Activated CD4-positive, alpha-beta T cell treated with anti-CD3 and anti-CD28 coated beads for 48 hours (primary cell): Measurements from ENCODE around the gene GNPDA2.

Experiments
- DNase-seq: peaks from one replicate; pipeline ENCODE4 v3.0.0-alpha.2; 2020

Gene GNPDA2

DNA sequence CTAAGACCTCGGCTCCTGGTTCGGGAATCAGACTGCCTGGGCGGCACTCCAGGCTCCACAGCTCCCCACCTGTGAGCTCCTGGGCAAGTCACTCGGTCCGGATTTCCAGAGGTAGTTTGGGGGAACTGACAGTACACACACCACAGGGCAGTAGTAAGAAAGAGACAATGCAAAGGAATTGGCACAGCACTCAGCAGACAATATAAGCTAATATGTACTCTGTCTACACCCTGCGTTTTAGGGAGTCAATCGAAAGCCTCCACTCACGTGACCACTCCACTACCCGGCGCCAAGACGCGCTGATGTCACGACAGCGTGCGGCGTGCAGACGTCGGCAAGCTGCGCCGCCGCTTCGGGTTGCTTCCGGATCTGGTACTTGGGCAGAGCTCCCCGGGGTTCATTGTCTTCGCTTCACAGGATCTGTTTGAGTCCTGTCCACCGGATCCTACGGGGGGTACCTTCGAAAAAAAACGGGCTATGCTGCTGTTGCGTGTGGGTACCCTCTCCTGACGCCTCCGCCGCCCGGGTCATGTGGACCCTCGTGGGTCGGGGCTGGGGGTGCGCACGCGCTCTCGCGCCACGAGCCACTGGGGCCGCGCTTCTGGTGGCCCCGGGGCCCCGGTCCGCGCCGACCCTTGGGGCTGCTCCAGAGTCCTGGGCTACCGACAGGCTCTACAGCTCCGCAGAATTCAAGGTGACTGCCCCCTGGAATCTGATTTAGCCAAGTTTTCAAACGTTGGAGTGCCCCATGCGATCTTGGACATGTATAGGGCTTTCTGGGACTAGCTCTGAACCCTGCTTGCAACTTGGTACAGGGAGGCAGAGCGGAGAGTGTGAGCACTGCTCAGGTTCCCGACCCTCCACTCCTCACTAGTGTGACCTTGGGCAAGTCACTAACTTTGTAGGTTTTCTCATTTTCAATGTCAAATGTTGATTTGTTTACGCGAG, 48.0 kb downstream of the GNPDA2 start, which contains the start of gene GUF1:
Gene GUF1, plus strand, starts transcription at position 327 of the 948 bp plus-strand sequence. Its CDS starts 203 bp downstream, at position 530.
- peak; percentile 91 for DNase-seq

DNA sequence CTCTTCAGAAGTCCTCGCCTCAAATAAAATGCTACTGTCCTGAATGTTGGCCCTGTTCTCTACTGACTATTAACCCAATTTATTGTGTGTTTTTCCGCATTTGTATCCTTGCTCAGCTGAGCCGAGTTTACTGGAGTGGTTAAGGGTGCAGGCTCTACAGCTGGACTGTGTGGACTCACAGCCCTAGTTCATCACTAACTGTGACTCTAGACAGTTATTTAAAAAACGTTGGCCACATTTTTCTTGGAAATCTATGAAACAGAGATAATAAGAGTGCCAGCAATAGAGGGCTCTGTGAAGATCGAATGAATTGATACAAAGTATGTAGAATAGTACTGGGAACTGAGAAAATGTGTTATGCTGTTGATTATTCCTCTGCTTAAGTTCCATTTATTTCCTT, 51.0 kb downstream of the GNPDA2 start:
- DNase-seq: no peak

DNA sequence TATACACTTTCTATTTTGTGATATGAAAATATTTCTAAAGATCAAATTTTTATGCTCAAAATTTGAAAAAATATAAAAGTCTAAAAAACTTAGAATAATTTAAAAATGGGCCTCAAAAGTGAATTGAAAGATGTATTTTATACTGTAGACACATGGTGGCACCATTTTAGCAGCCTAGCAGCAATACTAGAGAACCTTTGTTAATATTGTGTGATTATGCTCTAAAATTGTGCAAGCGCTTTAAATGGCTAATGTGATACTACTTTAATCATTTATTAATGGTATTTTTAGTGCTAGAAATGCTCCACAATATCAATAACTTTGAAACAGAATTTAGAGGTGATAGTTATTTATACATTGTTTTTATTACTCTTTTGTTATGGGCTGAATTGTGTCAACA, 51.9 kb downstream of the GNPDA2 start:
- no peak for DNase-seq

DNA sequence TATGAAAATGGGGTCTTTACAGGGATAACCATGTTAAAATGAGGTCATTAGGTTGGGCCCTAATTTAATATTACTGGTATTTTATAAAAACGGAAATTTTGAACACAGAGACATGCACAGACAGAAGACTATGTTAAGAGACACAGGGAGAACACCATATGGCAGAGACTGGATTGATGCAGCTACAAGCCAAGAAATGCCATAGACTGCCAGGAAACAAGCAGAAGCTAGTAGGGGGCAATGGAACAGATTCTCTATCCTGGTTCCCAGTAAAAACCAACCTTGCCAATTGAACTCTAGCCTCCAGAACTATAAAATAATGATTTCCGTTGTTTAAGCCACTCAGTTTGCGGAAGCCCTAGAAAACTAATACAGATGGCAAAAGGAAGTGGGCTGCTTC, 54.7 kb downstream of the GNPDA2 start:
- no peak for DNase-seq

DNA sequence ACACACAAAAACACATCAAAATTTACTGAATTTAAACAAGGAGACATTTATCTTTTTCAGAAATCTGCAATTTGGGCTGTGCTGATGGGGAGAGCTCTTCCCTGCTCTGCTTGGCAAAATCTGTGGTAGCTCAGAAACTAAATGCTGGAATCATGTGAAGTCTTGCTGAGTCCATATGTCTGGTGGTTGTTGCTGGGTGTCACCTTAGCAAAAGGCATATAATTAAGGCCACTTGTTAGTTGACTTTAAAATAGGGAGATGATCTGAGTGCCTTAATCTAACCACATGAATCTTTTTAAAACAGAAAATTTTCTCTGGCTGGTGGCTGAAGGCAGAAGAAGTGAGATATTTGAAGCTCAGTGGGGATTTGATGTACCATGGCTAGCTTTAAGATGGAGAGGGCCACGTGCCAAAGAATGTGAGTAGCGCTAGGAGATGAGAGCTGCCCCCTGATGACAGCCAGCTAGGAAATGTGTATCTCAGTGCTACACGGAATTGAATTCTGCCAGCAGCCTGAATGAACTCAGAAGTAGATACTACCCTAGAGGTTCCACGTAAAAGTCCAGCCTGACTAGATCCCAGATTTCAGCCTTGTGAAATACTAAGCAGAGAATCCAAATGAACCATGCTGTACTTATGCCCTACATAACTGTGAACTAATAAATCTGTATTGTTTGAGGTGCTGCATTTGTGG, 55.7 kb downstream of the GNPDA2 start:
- DNase-seq: no peak

DNA sequence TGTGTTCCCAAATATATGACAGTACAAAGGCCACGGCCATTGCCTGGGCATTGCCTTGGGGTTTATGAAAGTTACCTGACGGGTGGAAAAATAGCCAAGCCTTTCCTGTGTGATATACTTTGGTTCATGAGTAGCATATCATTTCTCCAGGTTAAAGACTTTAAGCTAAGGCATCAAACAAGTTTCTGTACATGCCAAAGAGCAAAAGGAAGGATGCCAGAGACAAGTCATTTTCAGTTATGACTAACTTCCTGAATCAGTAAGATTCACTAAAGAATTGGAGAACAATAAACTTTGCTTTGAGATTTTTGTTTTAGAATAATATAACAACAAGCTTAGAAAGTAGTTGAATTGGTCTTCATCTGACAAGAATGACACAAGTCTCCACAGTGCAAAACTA, 57.8 kb downstream of the GNPDA2 start:
- no peak for DNase-seq

DNA sequence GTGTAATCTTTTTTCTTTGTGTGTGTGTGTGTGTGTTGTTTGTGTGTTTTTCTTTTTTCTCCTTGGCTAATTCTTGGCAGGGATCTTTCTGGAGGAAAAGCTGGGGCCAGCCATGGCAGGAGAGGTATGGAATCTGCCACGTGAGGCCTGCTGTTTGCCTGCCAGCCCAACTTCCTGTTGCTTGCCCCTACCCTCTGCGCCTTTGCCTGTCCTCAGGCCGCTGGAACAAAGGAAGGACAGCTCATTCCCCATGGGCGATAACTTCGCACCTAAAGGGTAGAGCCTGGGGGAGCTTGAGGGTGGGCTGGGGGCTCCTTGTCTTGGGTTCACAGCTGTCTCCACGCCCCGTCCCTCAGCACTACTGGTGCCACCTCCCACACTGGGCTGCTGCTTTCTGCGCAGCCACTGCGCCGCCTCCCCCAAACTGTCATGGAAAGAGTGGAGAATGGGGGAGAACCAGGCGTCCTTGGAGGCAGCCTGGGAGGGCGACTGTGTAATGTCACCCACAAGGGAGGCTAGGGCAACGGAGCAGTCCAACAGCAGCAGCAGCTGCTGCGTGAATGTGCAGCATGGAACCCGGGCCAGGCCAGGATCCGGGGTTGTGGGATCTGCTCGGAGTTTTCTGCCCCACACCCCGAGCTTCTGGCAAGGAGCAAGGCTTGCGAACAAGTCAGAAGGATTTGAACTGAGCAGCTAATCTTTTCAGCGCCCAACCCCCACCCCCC, 62.7 kb downstream of the GNPDA2 start:
- DNase-seq: no peak

DNA sequence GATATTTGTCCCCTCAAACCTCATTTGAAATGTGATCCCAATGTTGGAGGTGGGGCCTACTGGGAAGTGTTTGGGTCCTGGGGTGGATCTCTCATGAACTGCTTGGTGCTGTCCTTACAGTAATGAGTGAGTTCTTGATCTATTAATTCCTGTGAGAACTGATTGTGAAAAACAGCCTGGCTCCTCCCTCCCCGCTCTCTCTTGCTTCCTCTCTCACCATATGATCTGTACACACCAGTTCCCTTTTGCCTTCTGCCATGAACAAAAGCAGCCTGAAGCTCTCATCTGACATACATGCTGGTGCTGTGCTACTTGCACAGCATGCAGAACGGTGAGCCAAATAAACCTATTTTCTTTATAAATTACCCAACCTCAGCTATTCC, 63.7 kb downstream of the GNPDA2 start:
- no peak for DNase-seq

DNA sequence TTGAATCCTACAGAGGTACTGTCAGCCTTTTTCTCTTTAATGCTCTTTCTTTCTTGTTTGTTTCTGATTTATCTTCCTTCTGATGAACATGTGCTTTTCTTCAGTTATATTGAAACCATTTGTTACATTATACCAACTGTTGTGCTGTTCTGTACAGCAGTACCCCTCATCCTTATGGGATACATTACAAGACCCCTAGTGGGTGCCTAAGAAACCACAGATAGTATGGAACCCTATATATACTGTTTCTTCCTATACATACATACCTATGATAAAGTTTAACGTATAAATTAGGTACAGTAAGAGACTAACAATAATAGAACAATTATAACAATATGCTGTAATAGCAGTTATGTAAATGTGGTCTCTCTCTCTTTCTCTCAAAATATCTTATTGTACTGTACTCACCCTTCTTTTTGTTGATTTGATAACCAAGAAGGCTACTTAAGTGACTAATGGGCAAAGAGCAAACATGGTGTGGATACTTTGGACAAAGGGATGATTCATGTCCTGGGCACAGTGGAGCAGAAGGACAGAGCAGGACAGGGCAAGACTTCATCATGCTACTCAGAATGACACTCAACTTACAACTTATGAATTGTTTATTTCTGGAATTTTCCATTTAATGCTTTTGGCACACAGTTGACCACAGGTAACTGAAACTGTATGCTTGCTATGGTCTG, 64.3 kb downstream of the GNPDA2 start:
- DNase-seq: no peak

DNA sequence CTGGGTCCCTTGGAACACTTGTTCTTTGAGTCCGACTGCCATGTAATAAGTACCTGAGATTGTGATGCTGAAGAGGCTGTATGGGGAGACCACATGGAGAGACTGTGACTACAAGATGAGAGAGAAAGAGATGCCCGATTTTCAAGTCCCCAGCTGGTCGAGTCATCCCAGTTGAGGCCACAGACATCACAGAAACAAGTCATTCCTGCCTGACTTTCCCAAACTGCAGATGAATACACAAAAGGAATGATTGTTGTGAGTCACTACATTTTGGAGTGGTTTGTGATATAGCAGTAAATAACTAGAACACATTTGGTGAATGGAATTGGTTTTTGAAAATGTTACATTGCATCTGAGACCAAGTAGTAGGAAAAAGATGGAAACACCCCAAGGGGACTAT, 66.0 kb downstream of the GNPDA2 start:
- no peak for DNase-seq

DNA sequence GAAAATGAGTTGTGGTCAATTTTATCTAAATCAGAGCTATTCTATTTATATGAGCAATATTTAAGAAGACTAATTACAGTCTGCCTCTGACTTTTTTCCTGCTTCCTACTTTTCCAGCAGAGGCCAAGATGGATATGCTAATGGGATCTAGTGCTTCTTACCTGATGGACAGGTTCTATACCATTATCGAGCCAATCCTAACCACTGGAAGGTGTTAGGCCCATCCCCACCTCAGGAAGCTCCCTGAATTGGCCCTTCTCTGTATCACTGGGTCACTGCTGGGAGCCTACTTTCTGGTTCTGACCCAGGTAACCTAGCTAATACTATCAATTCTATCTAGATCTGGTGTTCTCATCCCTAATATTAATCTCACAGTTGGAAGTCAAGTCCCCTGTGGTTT, 74.4 kb downstream of the GNPDA2 start:
- DNase-seq: no peak
